GM21576 (cell line): ENCODE data around the gene EEFSEC.

ENCODE experiments used
- ATAC-seq: cut with Tn5 transposase; IDR thresholded peaks from one replicate; pipeline ENCODE4 v1.9.1; 2021; ENCODE audit warnings: mild to moderate bottlenecking, moderate library complexity; ENCODE audit not compliant: unreplicated experiment

The EEFSEC gene

GRCh38 chr3:128180436-128180835 is 27.2 kb downstream of the EEFSEC start:
- ATAC-seq, result no peak

GRCh38 chr3:128180913-128181312 is 27.6 kb downstream of the EEFSEC start:
- no peak for ATAC-seq

GRCh38 chr3:128182656-128183055 is 29.4 kb downstream of the EEFSEC start:
- ATAC-seq, result no peak

- ATAC-seq, result no peak
Observed at GRCh38 chr3:128185630-128186447, 32.6 kb downstream of the EEFSEC start.

DNA sequence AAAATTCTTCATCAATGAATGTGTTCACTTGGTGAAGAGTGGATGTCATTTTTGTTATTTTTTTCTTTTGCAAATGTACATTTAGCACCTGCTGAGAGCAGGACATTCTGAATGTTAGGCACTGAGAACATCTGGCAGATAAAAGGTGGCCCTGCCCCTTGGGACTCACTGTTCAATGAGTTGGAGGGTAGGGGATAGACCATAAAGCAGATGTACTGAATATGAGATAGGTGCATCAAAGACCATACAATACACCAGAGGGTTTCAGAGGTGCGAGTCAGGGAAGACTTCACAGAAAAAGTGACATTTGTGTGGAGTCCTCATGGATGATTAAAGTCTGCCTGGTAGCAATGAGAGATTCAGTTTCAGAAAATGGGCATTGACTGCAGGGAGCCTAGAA is 34.2 kb downstream of the EEFSEC start:
- no peak for ATAC-seq

DNA sequence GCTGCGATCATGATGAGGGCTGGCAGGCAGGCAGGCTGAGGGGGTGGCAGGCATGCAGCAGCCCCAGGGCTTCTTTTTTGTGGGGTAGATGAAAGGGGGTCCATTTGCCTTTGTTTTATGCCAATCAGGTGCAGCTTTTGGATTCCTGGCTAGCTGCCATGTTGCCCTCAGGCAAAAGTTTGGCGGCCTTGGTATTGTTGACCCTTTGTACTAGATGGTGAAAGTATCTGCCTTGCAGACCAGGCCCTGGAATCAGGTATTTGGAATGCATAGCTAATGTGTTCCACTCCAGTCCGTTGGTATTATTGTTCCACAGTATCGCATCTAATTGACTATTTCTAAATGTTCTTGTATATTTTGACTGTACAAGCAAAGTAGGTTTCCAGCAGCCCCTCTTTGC is 35.0 kb downstream of the EEFSEC start:
- ATAC-seq, result no peak

GRCh38 chr3:128188956-128189355 is 35.7 kb downstream of the EEFSEC start:
- ATAC-seq, result no peak

DNA sequence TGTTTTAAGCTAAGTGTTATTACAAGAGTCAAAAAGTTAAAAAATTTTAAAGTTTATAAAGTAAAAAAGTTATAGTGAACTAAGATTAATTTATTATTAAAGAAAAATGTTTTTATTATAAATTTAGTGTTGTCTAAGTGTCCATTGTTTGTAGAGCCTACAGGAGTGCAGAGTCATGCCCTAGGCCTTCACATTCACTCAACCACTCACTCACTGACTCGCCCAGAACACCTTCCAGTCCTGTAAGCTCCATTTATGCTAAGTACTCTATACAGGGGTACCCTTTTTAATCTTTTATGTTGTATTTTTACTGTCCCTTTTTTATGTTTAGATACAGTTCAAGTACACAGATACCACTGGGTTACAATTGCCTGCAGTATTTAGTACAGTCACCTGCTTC is 37.2 kb downstream of the EEFSEC start:
- no peak for ATAC-seq

DNA sequence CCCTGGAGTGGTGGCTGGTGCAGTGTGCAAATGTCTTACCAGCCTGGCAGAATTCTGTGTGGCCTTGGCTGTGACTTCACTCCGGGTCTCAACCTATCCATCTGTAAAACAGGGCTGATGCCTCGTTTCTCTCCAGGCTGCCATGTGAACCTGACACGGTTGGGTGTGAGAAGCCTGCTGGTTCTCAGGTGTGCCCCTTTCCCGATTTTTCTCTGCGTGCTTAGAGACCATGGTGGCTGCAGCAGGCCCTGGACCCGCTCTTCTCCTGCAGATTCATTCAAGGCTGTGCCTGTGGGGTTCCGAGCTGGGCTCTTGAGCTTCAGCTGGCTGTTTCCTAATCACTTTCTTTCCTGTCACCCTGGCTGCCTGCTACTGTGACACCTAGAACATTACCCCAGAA is 38.9 kb downstream of the EEFSEC start:
- no peak for ATAC-seq

DNA sequence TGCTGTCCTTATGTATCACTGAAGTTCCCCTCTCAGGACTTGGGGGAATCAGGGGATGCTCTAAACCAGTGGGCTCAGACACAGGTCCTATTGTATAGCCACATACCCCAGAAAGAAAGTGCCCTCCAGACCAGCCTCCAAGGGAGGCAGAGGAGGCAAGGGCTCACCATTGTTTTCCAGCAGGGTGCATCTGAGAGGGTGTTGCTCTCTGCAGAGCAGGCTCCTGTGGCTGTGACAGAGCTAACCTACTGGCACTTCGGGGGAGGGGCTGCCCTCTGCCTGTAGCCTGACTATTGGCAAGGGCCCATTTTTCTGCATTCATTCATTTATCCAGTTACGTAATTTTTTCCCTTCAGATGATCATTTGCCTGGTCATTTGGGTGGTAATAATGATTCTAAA is 39.9 kb downstream of the EEFSEC start:
- ATAC-seq, result no peak

DNA sequence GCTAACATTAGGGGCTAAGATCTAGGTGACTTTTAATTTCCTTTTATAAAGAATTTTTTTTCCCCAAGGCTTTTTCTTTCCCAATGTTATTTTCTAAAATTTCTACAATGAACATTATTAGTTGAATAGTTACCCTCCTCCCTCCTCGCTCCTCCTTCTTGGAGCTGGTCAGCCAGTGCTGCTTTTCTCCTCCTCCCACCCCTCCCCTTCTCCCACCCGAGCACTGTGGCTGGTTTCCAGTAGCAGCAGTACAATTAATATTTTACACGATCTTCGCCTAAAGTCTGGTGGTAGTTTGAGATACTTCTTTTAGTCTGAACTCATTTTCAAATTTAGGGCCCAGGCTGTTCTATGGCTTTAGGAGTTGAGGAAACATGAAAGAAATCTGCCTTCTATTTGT is 41.6 kb downstream of the EEFSEC start:
- ATAC-seq, result no peak

DNA sequence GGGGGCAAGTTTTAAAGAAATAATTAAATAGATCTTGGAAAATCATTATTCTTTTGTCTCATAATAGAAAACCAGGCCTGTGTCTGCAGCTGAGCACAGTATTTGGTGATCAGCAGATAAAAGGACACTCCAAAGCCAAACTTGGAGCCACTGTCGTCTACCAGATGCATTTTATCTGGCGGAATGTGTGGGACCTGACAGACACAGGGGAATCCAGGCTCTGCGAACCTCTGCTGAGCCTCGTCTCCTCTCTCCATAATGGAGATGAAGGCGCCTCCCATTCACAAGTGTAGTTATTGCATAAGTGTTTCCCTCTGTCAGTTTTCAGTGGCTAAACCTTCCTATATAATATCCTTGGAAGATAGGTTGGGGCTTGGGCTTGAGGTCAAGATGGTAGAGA is 42.1 kb downstream of the EEFSEC start:
- ATAC-seq, result no peak

DNA sequence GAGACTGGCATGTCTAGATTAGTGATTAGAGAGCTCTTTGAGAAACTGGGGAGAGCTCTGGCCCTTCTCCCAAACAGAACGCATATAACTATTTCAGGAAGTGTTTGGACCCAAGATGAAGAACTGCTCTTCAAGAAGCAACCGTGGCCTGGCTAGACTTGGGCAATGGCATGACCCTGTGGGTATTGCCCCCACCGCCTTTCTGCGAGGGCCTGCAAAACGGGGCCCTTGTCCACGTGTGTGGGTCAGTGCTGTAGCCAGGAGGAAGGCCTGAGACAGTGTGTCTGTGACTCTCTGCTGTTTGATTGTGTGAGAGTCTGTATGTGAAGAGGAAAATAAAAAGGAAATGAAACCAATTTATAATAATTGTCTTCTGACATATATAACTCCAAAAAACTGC is 42.5 kb downstream of the EEFSEC start:
- ATAC-seq, result no peak

- no peak for ATAC-seq
Observed at GRCh38 chr3:128196647-128197046, 43.4 kb downstream of the EEFSEC start.

DNA sequence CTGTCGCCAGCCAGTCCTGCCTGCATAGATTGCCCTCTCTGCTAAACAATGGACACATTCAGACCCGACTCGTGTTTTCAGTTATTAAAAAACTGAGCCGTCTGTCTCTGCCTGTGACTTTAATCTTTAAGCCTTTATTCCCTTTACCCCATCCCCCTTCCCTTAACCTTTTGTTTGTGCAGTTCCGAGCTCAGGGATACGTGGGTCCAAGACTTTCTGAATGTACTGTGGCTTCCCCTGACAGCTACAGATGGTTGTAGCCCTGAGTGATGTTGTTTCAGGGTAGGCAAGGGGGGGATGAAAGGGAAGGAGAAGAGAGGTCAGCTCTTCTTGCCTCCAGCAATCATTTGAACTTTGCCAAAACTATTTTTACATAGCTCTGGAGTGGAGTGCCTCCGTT is 44.6 kb downstream of the EEFSEC start:
- no peak for ATAC-seq

- ATAC-seq, result no peak
Observed at GRCh38 chr3:128198313-128198712, 45.0 kb downstream of the EEFSEC start.

GRCh38 chr3:128199110-128199509 is 45.8 kb downstream of the EEFSEC start:
- ATAC-seq, result no peak

DNA sequence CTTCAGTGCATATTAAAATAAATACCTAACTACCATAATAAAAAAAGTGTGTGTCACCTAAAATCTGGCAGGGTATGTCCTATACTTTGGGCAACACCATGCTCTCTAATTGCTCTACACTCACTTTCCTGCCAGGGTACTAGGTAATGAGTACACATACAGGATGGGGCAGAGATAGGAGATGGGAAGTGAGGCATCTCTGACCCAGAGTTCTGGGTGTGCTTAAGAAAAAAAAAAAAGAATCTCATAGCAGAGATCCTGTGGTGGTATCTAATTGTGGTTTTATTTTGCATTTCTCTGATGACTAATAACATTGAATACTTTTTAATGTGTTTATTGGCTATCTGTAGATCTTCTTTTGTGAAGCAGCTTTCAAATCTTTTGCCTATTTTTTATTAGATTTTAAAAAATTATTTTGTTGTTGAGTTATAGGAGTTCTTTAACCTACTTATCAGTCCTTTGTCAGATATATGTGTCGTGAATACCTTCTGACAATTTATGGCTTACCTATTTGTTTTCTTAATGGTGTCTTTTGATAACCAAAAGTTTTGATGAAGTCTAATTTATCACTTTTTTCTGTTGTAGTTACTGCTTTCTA is 48.0 kb downstream of the EEFSEC start:
- no peak for ATAC-seq

GRCh38 chr3:128203169-128203568 is 49.9 kb downstream of the EEFSEC start:
- ATAC-seq, result no peak

DNA sequence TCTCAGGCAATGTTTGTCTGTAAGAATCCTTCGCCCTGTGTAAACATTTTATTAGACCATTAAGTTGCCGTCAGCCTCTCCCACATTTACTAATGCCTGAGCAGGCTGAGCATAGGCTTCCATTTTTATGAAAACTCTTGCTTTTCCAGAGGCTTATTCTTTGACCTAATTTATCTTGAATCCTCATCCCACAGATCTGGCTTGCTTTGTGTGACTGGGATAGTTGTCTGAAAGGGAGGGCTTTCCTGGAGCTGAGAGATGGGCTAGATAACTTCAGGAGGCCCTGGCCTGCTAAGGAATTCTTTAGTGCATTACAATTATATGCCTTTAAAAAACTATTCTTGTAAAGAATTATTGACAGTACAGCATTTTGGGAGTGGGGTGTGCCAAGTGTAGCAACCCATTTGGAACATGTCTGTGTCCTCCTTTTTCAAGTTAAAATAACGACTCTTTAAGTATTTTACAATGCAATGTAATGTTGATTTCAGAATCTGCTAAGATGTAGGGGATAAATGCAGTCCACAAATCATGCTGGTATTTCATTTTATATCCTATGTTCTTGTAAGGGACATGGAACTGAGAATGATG is 52.4 kb downstream of the EEFSEC start:
- no peak for ATAC-seq

DNA sequence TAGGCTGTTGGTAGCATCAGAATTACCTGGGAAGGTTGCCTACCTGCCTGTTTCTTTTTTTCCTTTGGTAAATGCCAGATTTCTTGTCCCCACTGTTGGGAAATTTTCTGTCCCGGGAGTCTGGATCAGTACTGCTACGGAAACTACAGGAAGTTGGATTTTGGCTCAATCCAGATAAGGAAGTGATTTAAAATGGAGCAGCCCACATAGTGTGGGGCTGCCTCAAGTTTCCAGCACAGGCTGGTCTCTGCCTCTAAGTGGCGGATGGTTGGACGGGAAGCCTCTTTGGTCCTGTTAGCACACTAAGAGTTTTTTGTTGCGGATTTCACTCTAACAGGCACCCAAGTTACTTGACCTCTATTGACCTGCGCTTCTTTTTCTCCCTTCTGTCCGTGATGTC is 54.7 kb downstream of the EEFSEC start:
- no peak for ATAC-seq

- ATAC-seq, result no peak
Observed at GRCh38 chr3:128210711-128211110, 57.4 kb downstream of the EEFSEC start.
